GM23248 (cell line): ENCODE data around the gene ZNRF2.

Experiments used
- EZH2 ChIP-seq: fragments of 200-600 bp; sonication (generic); IDR thresholded peaks from 2 replicates; pipeline ENCODE4 v1.6.1; 2018; ENCODE audit warnings: antibody characterized with exemption, mild to moderate bottlenecking; ENCODE audit not compliant: insufficient read depth, poor library complexity, severe bottlenecking
- EZH2phosphoT487 ChIP-seq: fragments of 200-600 bp; sonication (generic); IDR thresholded peaks from 2 replicates; pipeline ENCODE4 v1.6.1; 2018; ENCODE audit warnings: antibody characterized with exemption, moderate library complexity, mild to moderate bottlenecking, low read depth; ENCODE audit not compliant: insufficient read depth

GRCh38 chr7:30378275-30378674 lies 93.9 kb downstream of the ZNRF2 start:
- TF ChIP-seq EZH2 (no peak), EZH2phosphoT487 (no peak)
